BJ (cell line): ENCODE measurements around the gene KDM3A. TPM values are rescaled to one million over a fixed set of nuclear protein-coding genes. Genes with fewer than 3 reads are reported as not detected.

Experiments used
- CTCF ChIA-PET: fragments of 350-600 bp; formaldehyde crosslinking; extraction: SDS; loops from one replicate; lab custom pipeline; 2021; ENCODE audit warnings: antibody characterized with exemption, inconsistent platforms; lab: Yijun Ruan, JAX
- POLR2A ChIA-PET: fragments of 300-600 bp; sonication (Branson Sonifier 250); formaldehyde crosslinking; extraction: SDS; loops from one replicate; lab custom pipeline; 2021; ENCODE audit warnings: antibody characterized with exemption; lab: Charles Lee
- DNase-seq: peaks from one replicate; pipeline ENCODE4 v3.0.0-alpha.2; 2011; ENCODE audit warnings: low read depth
- H3K27me3 ChIP-seq: 2 replicates; pipeline ENCODE4 v1.6.0; 2011; ENCODE audit warnings: low read length; ENCODE audit not compliant: control insufficient read depth, insufficient read depth
- H3K36me3 ChIP-seq: 2 replicates; pipeline ENCODE4 v1.5.1; 2011; ENCODE audit warnings: low read length; ENCODE audit not compliant: control insufficient read depth, insufficient read depth
- H3K4me3 ChIP-seq: 2 replicates; pipeline ENCODE4 v1.5.1; 2011; ENCODE audit warnings: low read depth, mild to moderate bottlenecking, control low read depth, low read length
- CTCF ChIP-seq: IDR thresholded peaks from 2 replicates; pipeline ENCODE4 v1.5.1; 2011; ENCODE audit warnings: low read depth, mild to moderate bottlenecking, control low read depth, inconsistent platforms, low read length, moderate library complexity; ENCODE audit not compliant: insufficient read depth
- polyA plus RNA-seq: library from polyadenylated mRNA; depleted of rRNA; stranded (reverse); fragments of >200 nt; gene quantifications from 2 replicates; pipeline ENCODE4 v1.2.3, GENCODE V29; 2011

Gene KDM3A
- polyA plus RNA-seq, 1 experiment, result 24.1 TPM

DNA sequence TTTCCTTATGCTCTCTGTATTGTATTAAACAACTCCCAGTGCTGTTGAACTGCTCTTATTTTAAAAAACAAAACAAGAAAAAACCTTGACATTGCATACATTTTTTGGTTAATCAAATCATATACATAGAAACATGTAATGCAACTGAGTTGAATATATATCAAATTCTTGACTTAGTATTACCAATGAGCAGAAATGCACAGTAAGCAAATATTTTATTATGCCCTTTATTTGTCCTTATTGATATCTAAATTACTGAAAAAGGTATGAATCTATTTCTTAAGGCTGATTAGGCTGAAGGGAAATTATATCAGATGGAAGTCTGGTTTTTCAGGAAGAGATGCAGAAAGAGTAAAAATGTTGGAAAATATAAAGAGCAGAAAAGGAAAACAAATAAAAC lies 6.9 kb upstream of the KDM3A start:
- TF ChIP-seq CTCF, result no peak
- ChIA-PET POLR2A (no interaction called here), CTCF (interaction anchor here (0.7 kb wide), 1 partner anchor 32 kb away, joined by 3 read pairs; no protein-coding TSS in a partner anchor)
- H3K4me3 ChIP-seq, result no peak overlapping the region
- no peak for DNase-seq
- peaks cover 2% of the 10 kb centered on the region for H3K27me3 ChIP-seq
- H3K36me3 ChIP-seq, result no peaks in the 10 kb centered on the region

DNA sequence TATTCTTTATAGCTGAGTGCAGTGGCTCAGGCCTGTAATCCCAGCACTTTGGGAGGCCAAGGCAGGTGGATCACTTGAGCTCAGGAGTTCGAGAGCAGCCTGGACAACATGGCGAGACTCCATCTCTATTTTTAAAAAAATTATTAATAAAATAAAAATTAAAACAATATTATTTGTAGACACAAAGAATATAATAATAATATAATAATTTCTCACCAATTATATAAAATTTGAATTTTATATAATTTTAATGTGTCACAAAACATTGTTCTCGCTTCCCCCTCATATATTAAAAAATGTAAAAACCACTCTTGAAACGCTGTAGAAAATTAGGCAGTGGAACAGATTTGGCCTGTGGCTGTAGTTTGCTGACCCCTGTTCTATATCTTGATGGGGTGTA lies 5.6 kb upstream of the KDM3A start:
- ChIA-PET CTCF (no interaction called here), POLR2A (no interaction called here)
- no peak overlapping the region for H3K4me3 ChIP-seq
- TF ChIP-seq CTCF, result no peak
- H3K36me3 ChIP-seq, result no peaks in the 10 kb centered on the region
- DNase-seq, result no peak
- peaks cover 2% of the 10 kb centered on the region for H3K27me3 ChIP-seq

- CTCF ChIA-PET, result no interaction called here
- peaks cover 2% of the 10 kb centered on the region for H3K27me3 ChIP-seq
- TF ChIP-seq CTCF, result no peak
- H3K36me3 ChIP-seq, result no peaks in the 10 kb centered on the region
- H3K4me3 ChIP-seq, result no peak overlapping the region
- POLR2A ChIA-PET, result no interaction called here
- DNase-seq, result no peak
Measured at GRCh38 chr2:86436328-86436727, 4.8 kb upstream of the KDM3A start.

GRCh38 chr2:86439879-86440630 lies 1.1 kb upstream of the KDM3A start:
- ChIA-PET POLR2A (no interaction called here), CTCF (interaction anchor here (0.6 to 1.0 kb wide), 5 partner anchors 29 to 219 kb away, joined by 3 to 4 read pairs (median 3); no protein-coding TSS in a partner anchor)
- H3K27me3 ChIP-seq, result peaks cover 2% of the 10 kb centered on the region
- no peak for TF ChIP-seq CTCF
- peaks cover 4% of the 10 kb centered on the region; the same call in 1 of the 2 replicates for H3K36me3 ChIP-seq
- no peak for DNase-seq
- no peak overlapping the region; the same call in 1 of the 2 replicates for H3K4me3 ChIP-seq

- DNase-seq, result no peak
- ChIA-PET CTCF (interaction anchor here (0.7 to 1.0 kb wide), 3 partner anchors 19 to 220 kb away, joined by 3 to 4 read pairs (median 3); no protein-coding TSS in a partner anchor), POLR2A (interaction anchor here (0.7 to 1.4 kb wide), 3 partner anchors 41 to 246 kb away, joined by 7 to 9 read pairs (median 8); partner anchors contain the start of gene IMMT)
- H3K36me3 ChIP-seq, result peaks cover 4% of the 10 kb centered on the region; the same call in 1 of the 2 replicates
- TF ChIP-seq CTCF, result no peak
- peaks cover under 1% of the 10 kb centered on the region for H3K27me3 ChIP-seq
- H3K4me3 ChIP-seq, result peak overlapping the region; percentile 91
Measured at GRCh38 chr2:86441392-86441881, 266 bp downstream of the KDM3A start.
